ENCODE data around the gene SLC17A2.

The SLC17A2 gene

DNA sequence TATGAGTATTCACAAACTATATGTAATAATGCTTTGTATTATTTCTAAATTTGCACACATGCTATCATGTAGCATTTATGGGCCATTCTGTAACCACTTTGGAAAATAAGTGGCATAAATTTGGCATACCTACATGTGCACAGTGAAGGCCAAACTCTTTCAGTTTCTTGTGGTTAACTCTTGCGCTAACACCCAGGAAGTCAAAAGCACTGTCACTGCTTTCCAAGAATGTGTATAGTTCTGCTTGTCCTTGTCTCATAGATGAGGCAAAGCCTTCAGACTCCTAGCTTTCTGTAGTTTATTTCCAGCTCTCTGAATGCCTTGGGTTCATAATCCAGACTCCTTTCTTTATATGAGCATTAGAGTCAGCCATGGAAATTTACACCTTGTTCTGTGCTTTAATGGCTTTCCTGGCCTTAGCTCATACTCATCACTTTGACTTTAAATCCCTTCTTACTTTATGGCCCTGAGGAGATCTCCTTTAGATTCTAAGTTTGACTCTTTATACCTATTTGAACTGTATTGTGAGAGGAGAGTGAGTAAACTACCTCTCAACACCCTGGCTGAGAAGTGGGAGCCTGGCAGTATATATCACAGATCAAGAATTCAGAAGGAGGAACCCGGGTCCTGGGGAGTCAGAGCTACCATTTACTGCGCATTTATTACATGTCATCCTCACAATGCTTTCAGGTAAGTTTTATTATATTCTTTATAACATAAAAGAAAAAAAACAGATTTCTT, 55.5 kb downstream of the SLC17A2 start:
- Histone ChIP-seq H3K36me3 (ENCODE audit: control insufficient read depth in 2 of 2, insufficient read depth in 1 of 2, low read length in 2 of 2) (no peaks in the 10 kb centered on the region), H3K4me1 (ENCODE audit: control insufficient read depth, insufficient read depth, low read length) (no peaks in the 10 kb centered on the region), H3K9me3 (ENCODE audit: control insufficient read depth, insufficient read depth, low read depth, low read length) (no peaks in the 10 kb centered on the region), H3K4me3 (ENCODE audit: low read depth, low read length) (no peak overlapping the region), H3K27ac (ENCODE audit: extremely low read depth, low read depth, low read length) (no peak overlapping the region)
- ChIA-PET CTCF (interaction anchor here (1.0 kb wide), 1 partner anchor 318 kb away, joined by 6 read pairs; no protein-coding TSS in a partner anchor), POLR2A (no interaction called here)
- TF ChIP-seq ZNF626 (tag by site-specific recombination; IDR thresholded peaks at IDR 0.05): no peak
- no peak for TF ChIP-seq ZNF610 (tag by site-specific recombination; IDR thresholded peaks at IDR 0.05; ENCODE audit: borderline replicate concordance)
- TF ChIP-seq, protein P1, sequence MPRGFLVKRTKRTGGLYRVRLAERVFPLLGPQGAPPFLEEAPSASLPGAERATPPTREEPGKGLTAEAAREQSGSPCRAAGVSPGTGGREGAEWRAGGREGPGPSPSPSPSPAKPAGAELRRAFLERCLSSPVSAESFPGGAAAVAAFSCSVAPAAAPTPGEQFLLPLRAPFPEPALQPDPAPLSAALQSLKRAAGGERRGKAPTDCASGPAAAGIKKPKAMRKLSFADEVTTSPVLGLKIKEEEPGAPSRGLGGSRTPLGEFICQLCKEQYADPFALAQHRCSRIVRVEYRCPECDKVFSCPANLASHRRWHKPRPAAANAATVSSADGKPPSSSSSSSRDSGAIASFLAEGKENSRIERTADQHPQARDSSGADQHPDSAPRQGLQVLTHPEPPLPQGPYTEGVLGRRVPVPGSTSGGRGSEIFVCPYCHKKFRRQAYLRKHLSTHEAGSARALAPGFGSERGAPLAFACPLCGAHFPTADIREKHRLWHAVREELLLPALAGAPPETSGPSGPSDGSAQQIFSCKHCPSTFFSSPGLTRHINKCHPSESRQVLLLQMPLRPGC (tag by site-specific recombination; IDR thresholded peaks at IDR 0.05): no peak
- TF ChIP-seq ZNF248 (tag by site-specific recombination; IDR thresholded peaks at IDR 0.05): no peak
- no peak for TF ChIP-seq ZNF146 (tag by site-specific recombination; IDR thresholded peaks at IDR 0.05)
- TF ChIP-seq ZNF837 (tag by site-specific recombination; IDR thresholded peaks at IDR 0.05): no peak
- TF ChIP-seq KLF9 (tag by site-specific recombination; IDR thresholded peaks at IDR 0.05; ENCODE audit: low read depth): no peak
- no peak for TF ChIP-seq ZNF621 (tag by site-specific recombination; IDR thresholded peaks at IDR 0.05)
- TF ChIP-seq ZBTB1 (tag by site-specific recombination; IDR thresholded peaks at IDR 0.05): no peak

DNA sequence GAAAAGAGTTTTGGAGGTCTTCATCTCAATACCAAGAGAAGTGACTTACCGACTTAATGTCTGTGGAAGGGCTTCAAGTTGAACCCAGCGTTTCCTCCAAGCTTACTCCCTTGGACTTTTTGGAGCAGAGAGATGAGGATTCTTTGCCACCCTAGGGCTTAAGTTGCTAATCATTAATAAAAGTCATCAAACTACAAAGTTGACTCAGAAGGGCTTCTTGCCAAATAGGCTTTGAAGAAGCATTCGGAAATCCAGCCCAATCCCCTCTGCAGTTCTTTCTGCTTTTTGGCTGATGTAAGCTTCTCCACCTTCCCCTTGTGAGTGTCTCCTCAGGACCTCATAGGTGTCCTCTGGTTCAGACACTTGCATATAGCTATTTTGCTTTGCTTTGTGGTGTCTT, 56.4 kb downstream of the SLC17A2 start, which contains the start of gene SLC17A3:
SLC17A3 (minus strand) TSS at position 126 of the 400 bp plus-strand sequence. CDS start 5,856 bp downstream, outside the sequence.
- POLR2A ChIA-PET: no interaction called here
- Histone ChIP-seq H3K9me3 (ENCODE audit: control insufficient read depth, insufficient read depth, low read depth, low read length) (no peaks in the 10 kb centered on the region), H3K27ac (ENCODE audit: extremely low read depth, low read depth, low read length) (no peak within 1 kb of the TSS), H3K4me3 (ENCODE audit: low read depth, low read length) (no peak within 1 kb of the TSS), H3K36me3 (ENCODE audit: control insufficient read depth in 2 of 2, insufficient read depth in 1 of 2, low read length in 2 of 2) (no peaks in the 10 kb centered on the region), H3K4me1 (ENCODE audit: control insufficient read depth, insufficient read depth, low read length) (no peaks in the 10 kb centered on the region)
- CTCF ChIA-PET: interaction anchor here (0.7 to 1.2 kb wide), 3 partner anchors 17 to 317 kb away, joined by 3 to 6 read pairs (median 3); no protein-coding TSS in a partner anchor
- TF ChIP-seq ZNF366 (tag by site-specific recombination; conservative IDR thresholded peaks at IDR 0.05): no peak

- POLR2A ChIA-PET: no interaction called here
- Histone ChIP-seq H3K9me3 (ENCODE audit: control insufficient read depth, insufficient read depth, low read depth, low read length) (no peaks in the 10 kb centered on the region), H3K4me3 (ENCODE audit: low read depth, low read length) (no peak overlapping the region), H3K36me3 (ENCODE audit: control insufficient read depth in 2 of 2, insufficient read depth in 1 of 2, low read length in 2 of 2) (no peaks in the 10 kb centered on the region), H3K4me1 (ENCODE audit: control insufficient read depth, insufficient read depth, low read length) (no peaks in the 10 kb centered on the region), H3K27ac (ENCODE audit: extremely low read depth, low read depth, low read length) (no peak overlapping the region)
- CTCF ChIA-PET: interaction anchor here (0.9 to 1.2 kb wide), 3 partner anchors 84 to 153 kb away, joined by 3 to 7 read pairs (median 3); no protein-coding TSS in a partner anchor
- no peak for TF ChIP-seq GLIS2 (tag by site-specific recombination; IDR thresholded peaks at IDR 0.05)
- no peak for TF ChIP-seq OSR2 (tag by site-specific recombination; IDR thresholded peaks at IDR 0.05)
- no peak for TF ChIP-seq ZNF621 (tag by site-specific recombination; IDR thresholded peaks at IDR 0.05)
- no peak for TF ChIP-seq ZBTB17 (tag by site-specific recombination; IDR thresholded peaks at IDR 0.05)
- TF ChIP-seq ZNF423 (tag by site-specific recombination; IDR thresholded peaks at IDR 0.05): no peak
Measured at GRCh38 chr6:25872814-25873213, 57.7 kb downstream of the SLC17A2 start.

DNA sequence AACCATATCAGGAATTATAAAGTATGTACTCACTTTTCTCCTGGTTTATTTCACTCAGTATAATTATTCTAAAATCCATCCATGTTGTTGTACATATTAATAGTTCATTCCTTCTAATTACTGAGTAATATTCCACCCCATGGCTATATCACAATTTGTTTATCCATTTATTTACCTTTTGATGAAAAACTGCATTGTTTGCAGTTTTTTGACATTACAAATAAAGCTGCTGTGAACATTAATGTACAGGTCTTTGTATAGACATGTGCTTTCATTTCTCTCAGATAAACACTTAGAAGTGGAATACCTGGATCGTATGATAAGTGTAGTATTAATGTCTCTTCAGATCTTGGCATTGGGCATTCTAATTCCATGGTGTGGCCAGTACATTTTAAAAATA, 60.7 kb downstream of the SLC17A2 start:
- Histone ChIP-seq H3K4me1 (ENCODE audit: control insufficient read depth, insufficient read depth, low read length) (no peaks in the 10 kb centered on the region), H3K9me3 (ENCODE audit: control insufficient read depth, insufficient read depth, low read depth, low read length) (no peaks in the 10 kb centered on the region), H3K36me3 (ENCODE audit: control insufficient read depth in 2 of 2, insufficient read depth in 1 of 2, low read length in 2 of 2) (no peaks in the 10 kb centered on the region), H3K4me3 (ENCODE audit: low read depth, low read length) (no peak overlapping the region), H3K27ac (ENCODE audit: extremely low read depth, low read depth, low read length) (no peak overlapping the region)
- ChIA-PET POLR2A (no interaction called here), CTCF (interaction anchor here (1.7 kb wide), 1 partner anchor 81 kb away, joined by 3 read pairs; no protein-coding TSS in a partner anchor)
- TF ChIP-seq BCL6B (tag by site-specific recombination; IDR thresholded peaks at IDR 0.05) (no peak), ZNF692 (tag by site-specific recombination; IDR thresholded peaks at IDR 0.05) (no peak), ZNF211 (tag by site-specific recombination; IDR thresholded peaks at IDR 0.05; ENCODE audit: low read depth) (no peak), ATF2 (tag by site-specific recombination; IDR thresholded peaks at IDR 0.05; ENCODE audit: low read depth) (no peak), ZNF324 (tag by site-specific recombination; IDR thresholded peaks at IDR 0.05) (no peak), YY2 (tag by site-specific recombination; IDR thresholded peaks at IDR 0.05) (no peak)
- TF ChIP-seq, protein P2, sequence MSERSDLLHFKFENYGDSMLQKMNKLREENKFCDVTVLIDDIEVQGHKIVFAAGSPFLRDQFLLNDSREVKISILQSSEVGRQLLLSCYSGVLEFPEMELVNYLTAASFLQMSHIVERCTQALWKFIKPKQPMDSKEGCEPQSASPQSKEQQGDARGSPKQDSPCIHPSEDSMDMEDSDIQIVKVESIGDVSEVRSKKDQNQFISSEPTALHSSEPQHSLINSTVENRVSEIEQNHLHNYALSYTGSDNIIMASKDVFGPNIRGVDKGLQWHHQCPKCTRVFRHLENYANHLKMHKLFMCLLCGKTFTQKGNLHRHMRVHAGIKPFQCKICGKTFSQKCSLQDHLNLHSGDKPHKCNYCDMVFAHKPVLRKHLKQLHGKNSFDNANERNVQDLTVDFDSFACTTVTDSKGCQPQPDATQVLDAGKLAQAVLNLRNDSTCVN (tag by site-specific recombination; optimal IDR thresholded peaks at IDR 0.05): no peak
